Fibroblast of the aortic adventitia (primary cell): Measurements from ENCODE around the gene FOXK1. TPM values are rescaled to one million over a fixed set of nuclear protein-coding genes. Genes with fewer than 3 reads are reported as not detected.
A peak's percentile ranks its signal among the peaks of the same experiment; 100 is the strongest.

Experiments
- DNase-seq: peaks from one replicate; pipeline ENCODE4 v3.0.0-alpha.2; 2010; ENCODE audit warnings: low read depth
- H3K4me3 ChIP-seq: 2 replicates; pipeline ENCODE4 v1.5.1; 2011; ENCODE audit warnings: low read depth, mild to moderate bottlenecking, control low read depth, low read length, moderate library complexity
- CTCF ChIP-seq: IDR thresholded peaks from 2 replicates; pipeline ENCODE4 v1.5.1; 2011; ENCODE audit warnings: mild to moderate bottlenecking, low read length, control low read depth, inconsistent platforms; ENCODE audit not compliant: insufficient read depth
- total RNA-seq: library from RNA; depleted of rRNA; stranded (reverse); fragments of >200 nt; gene quantifications from 2 replicates; pipeline ENCODE4 v1.2.3, GENCODE V29; 2012; ENCODE audit warnings: low replicate concordance

Gene FOXK1
- total RNA-seq, 1 donor = 27.8 TPM

- no peak for TF ChIP-seq CTCF
- DNase-seq = no peak
- H3K4me3 ChIP-seq = no peak overlapping the region
Measured at GRCh38 chr7:4742852-4743251, 60.8 kb downstream of the FOXK1 start.

- H3K4me3 ChIP-seq = peak overlapping the region; percentile 48
- no peak for TF ChIP-seq CTCF
- DNase-seq = peak; percentile 99
Measured at GRCh38 chr7:4744391-4745264, 62.5 kb downstream of the FOXK1 start.

GRCh38 chr7:4745265-4745919 lies 63.3 kb downstream of the FOXK1 start:
- TF ChIP-seq CTCF = no peak
- H3K4me3 ChIP-seq = peak overlapping the region; percentile 29
- no peak for DNase-seq

GRCh38 chr7:4745971-4746919 lies 64.2 kb downstream of the FOXK1 start:
- DNase-seq = peak; percentile 80
- H3K4me3 ChIP-seq = peak overlapping the region; percentile 29
- TF ChIP-seq CTCF = no peak

GRCh38 chr7:4747013-4747412 lies 64.9 kb downstream of the FOXK1 start:
- DNase-seq = no peak
- no peak overlapping the region for H3K4me3 ChIP-seq
- TF ChIP-seq CTCF = no peak

GRCh38 chr7:4747746-4748145 lies 65.7 kb downstream of the FOXK1 start:
- DNase-seq = no peak
- TF ChIP-seq CTCF = no peak
- no peak overlapping the region for H3K4me3 ChIP-seq
